ENCODE measurements around the gene CDH23.

DNA sequence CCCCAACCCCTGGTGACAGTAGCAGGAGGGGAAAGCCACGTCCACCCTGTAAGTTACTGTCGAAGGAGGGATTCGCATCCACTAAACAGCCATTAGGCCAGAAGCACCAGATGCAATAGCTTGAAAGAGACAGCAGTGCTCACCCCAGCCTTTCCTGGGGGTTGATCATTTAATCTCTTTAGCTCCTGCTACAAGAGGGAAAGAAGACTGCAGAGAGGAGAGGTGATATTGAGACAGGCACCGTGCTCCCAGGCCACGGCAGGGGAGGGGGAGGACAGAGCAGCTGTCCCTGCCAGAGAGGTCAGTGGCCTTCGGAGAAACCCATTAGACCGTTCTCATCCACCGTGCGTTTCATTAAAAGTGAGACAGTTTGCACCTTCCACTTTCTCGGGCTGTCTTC lies 148.3 kb downstream of the CDH23 start:
- TF ChIP-seq NKRF (IDR thresholded peaks at IDR 0.05; ENCODE audit: borderline replicate concordance) (no peak), YY1 (IDR thresholded peaks at IDR 0.05; ENCODE audit: borderline replicate concordance in 1 of 3, control insufficient read depth in 1 of 3, extremely low read depth in 1 of 3, insufficient read depth in 3 of 3, insufficient read length in 1 of 3, insufficient replicate concordance in 2 of 3, low read depth in 1 of 3, low read length in 2 of 3) (no peak), ZKSCAN8 (CRISPR knock-in tag; IDR thresholded peaks at IDR 0.05) (no peak), SPI1 (IDR thresholded peaks at IDR 0.05; ENCODE audit: borderline replicate concordance, low read depth, low read length) (no peak), ID3 (CRISPR knock-in tag; IDR thresholded peaks at IDR 0.05) (no peak), ID3 (tag; IDR thresholded peaks at IDR 0.05) (no peak), CEBPB (tag; IDR thresholded peaks at IDR 0.05) (no peak), CTCF (IDR thresholded peaks at IDR 0.05 in 2 of 3, conservative IDR thresholded peaks at IDR 0.05 in 1 of 3; ENCODE audit: insufficient read depth in 2 of 3, low read depth in 1 of 3, low read length in 3 of 3) (no peak)
